Retinal pigment epithelial cell (primary cell): ENCODE results near the gene KCNT1.

ENCODE experiments used
- DNase-seq: peaks from one replicate; pipeline ENCODE4 v3.0.0-alpha.2; 2010; ENCODE audit warnings: low read depth
- H3K4me3 ChIP-seq: 2 replicates; pipeline ENCODE4 v1.5.1; 2011; ENCODE audit warnings: mild to moderate bottlenecking, low read length, control low read depth, moderate library complexity
- TF ChIP-seq, protein P1 (sequence below): conservative IDR thresholded peaks from 2 replicates; pipeline ENCODE4 v1.5.1; 2011; ENCODE audit warnings: low read depth, low read length, control low read depth, inconsistent platforms

Gene KCNT1

GRCh38 chr9:135803441-135803840 lies 101.5 kb downstream of the KCNT1 start:
- DNase-seq, result no peak
- TF ChIP-seq, protein P1, sequence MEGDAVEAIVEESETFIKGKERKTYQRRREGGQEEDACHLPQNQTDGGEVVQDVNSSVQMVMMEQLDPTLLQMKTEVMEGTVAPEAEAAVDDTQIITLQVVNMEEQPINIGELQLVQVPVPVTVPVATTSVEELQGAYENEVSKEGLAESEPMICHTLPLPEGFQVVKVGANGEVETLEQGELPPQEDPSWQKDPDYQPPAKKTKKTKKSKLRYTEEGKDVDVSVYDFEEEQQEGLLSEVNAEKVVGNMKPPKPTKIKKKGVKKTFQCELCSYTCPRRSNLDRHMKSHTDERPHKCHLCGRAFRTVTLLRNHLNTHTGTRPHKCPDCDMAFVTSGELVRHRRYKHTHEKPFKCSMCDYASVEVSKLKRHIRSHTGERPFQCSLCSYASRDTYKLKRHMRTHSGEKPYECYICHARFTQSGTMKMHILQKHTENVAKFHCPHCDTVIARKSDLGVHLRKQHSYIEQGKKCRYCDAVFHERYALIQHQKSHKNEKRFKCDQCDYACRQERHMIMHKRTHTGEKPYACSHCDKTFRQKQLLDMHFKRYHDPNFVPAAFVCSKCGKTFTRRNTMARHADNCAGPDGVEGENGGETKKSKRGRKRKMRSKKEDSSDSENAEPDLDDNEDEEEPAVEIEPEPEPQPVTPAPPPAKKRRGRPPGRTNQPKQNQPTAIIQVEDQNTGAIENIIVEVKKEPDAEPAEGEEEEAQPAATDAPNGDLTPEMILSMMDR, result no peak

GRCh38 chr9:135804581-135805421 lies 102.8 kb downstream of the KCNT1 start:
- DNase-seq, result no peak
- TF ChIP-seq, protein P1, result peak; percentile 3

More at GRCh38 chr9:135803441-135803840, 101.5 kb downstream of the KCNT1 start:
- no peak overlapping the region for H3K4me3 ChIP-seq

DNA sequence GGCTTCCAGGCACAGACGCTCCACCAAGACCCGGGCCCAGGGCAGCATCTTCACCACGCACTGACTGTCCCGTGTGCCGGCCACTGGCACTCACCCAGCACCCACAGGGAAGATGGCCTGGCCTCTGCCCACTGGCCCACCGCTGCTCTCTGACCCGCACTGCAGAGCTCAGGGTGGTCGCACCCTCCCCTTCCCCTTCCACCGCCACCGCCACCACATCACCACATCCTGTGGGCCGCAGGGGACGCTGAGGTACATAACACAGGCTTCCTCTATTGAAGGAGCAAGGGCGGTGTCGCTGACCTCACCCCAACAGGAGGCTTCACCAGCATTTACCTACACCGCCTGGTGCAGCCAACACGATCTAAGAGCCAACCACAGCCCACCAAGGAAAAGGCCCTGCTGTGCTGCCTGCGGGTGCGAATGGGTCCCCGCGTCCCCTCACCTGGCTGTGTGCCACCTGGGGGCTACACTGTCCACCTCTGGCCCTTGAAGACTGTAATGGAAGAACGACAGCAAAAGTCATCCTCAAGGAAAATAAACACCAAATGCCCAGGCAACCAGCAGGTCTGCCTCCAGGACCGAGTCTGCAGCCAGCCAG lies 103.5 kb downstream of the KCNT1 start:
- no peak overlapping the region for H3K4me3 ChIP-seq
- TF ChIP-seq, protein P1, result no peak
- no peak for DNase-seq

More at GRCh38 chr9:135804581-135805421, 102.8 kb downstream of the KCNT1 start:
- H3K4me3 ChIP-seq, result no peak overlapping the region

DNA sequence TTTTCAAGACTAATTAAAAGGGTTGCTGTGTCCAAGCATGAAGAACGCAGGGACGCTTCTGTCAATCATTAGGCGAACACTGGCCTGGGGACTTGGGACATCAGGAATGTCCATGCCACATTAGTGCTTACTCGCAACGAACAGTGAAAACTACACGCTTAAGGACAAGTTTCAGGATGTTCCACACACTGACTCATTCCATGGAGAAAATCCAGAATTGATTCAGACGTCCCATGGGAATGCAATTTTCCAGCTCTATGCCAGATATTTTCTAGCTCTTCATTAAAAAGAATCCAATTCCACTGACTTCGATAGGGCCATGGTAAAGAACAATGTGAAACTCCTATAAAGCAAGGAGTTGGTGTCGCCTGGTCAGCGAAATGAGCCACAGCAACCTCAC lies 107.2 kb downstream of the KCNT1 start:
- TF ChIP-seq, protein P1, result no peak
- DNase-seq, result no peak
- no peak overlapping the region for H3K4me3 ChIP-seq

DNA sequence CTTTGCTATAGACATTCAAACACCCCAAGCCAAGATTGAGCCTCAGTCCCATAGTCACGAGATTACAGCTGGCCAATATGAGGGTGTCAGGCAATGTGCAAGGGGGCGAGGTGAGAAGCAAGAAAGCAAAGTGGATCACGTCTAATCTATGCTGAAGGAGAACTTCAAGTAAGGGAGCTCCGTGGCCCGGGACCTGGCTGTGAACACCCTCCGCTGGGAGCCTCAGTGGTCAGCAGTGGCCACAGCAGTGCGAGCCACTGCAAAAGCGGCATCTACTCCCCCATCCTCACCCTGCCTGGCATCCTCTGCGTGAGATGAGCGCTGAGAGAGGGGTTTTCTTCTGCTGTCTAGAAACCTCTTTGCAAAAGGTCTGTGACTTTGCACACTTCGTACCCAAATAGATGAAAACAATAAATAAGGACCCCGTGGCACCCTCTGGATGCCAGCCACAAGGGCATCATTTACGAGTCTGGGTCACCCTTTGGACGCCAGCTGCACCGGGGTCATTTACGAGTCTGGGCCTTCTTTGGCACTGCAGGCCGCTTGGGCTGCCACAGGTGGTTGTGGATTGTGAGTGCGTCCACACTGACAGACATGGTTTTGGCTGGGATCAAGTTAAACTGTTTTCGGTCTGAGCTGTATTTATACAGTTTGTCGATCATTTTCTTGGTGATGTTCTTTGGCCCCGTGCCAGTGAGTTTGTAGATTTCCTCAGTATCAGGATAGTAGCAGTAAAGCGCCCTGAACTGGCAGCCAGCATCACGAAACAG lies 109.0 kb downstream of the KCNT1 start:
- TF ChIP-seq, protein P1, result no peak
- H3K4me3 ChIP-seq, result no peak overlapping the region
- no peak for DNase-seq

DNA sequence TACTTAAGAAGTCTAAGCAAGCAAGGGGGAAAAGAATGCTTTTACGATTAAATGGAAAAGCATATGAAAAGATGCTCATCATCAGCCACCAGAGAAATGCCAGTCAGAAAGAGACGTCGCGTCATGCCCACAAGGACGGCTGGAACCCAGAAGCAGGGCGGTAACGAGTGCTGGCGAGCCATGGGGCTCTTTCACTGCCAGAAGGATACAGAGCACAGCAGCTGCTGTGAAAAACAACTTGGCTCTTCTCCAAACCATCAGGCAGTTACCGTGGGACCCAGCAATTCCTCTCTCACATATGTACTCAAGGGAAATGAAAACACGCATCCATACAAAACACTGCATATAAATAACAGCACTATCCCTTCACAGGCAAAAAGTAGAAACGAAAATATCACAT lies 109.8 kb downstream of the KCNT1 start:
- TF ChIP-seq, protein P1, result no peak
- no peak for DNase-seq

More for the DNA sequence above, 109.8 kb downstream of the KCNT1 start:
- no peak overlapping the region for H3K4me3 ChIP-seq
